ENCODE measurements around the gene NUP205.

DNA sequence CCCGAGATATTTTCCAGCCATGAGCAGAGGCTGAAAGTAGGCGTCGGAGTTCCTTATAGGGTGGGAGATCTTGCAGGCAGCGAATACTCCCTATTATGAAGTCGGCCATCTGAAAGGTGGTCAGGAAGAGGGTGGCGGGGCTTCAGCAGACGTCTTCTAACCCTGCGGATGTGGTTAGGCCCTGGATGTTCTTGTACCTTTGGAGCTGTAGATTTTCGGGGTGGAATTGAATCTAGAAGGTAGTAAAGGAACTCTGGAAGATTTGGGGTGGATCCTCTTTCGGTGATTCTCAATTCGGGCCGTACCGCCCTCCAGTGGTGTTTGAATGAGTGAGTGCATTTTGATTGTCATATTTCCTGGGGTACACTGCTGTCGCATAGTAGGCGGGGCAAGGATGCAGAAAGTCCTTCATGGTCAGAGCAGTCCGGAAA is 635 bp downstream of the NUP205 start:
- no peak for TF ChIP-seq POLR2A (IDR thresholded peaks at IDR 0.05)
- TF ChIP-seq, protein P1, sequence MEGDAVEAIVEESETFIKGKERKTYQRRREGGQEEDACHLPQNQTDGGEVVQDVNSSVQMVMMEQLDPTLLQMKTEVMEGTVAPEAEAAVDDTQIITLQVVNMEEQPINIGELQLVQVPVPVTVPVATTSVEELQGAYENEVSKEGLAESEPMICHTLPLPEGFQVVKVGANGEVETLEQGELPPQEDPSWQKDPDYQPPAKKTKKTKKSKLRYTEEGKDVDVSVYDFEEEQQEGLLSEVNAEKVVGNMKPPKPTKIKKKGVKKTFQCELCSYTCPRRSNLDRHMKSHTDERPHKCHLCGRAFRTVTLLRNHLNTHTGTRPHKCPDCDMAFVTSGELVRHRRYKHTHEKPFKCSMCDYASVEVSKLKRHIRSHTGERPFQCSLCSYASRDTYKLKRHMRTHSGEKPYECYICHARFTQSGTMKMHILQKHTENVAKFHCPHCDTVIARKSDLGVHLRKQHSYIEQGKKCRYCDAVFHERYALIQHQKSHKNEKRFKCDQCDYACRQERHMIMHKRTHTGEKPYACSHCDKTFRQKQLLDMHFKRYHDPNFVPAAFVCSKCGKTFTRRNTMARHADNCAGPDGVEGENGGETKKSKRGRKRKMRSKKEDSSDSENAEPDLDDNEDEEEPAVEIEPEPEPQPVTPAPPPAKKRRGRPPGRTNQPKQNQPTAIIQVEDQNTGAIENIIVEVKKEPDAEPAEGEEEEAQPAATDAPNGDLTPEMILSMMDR (IDR thresholded peaks at IDR 0.05): peak; percentile 41 to 56 (median 47)

Data from right lobe of liver (tissue), 4 donors.